Natural killer cell (primary cell): ENCODE measurements around the gene APOBEC3G. TPM values are rescaled to one million over a fixed set of nuclear protein-coding genes. Genes with fewer than 3 reads are reported as not detected.
A peak's percentile ranks its signal among the peaks of the same experiment; 100 is the strongest.
"Not testable (repeated sequence)": the region's sequence is repeated elsewhere in the genome, so short reads cannot be mapped to it uniquely, and the experiment has no call there.

Experiments used
- ATAC-seq, 3 donors: fragments of 150-1000 bp in 2 of 3; fragments of 200-7000 bp in 1 of 3; cut with Tn5 transposase; 1 replicate in 1 of 3; 2 replicates in 2 of 3; pipeline ENCODE4 v1.10.0; 2021; ENCODE audit warnings: mild to moderate bottlenecking in 2 of 3, moderate library complexity in 2 of 3
- DNase-seq, 2 donors: peaks; one replicate each; pipeline versions ENCODE4 v3.0.0 to v3.0.0-alpha.2; 2013 to 2021; ENCODE audit warnings: mixed read lengths in 1 of 2
- H3K27ac ChIP-seq: one replicate; pipeline ENCODE4 v1.5.1; 2013; ENCODE audit warnings: mild to moderate bottlenecking, low read length
- H3K27me3 ChIP-seq: one replicate; pipeline ENCODE4 v1.6.1; 2013; ENCODE audit warnings: low read length; ENCODE audit not compliant: control insufficient read depth, insufficient read depth
- H3K36me3 ChIP-seq: one replicate; pipeline ENCODE4 v1.6.1; 2013; ENCODE audit warnings: low read length; ENCODE audit not compliant: control insufficient read depth, insufficient read depth
- H3K4me1 ChIP-seq: one replicate; pipeline ENCODE4 v1.6.1; 2013; ENCODE audit warnings: low read length; ENCODE audit not compliant: control insufficient read depth, insufficient read depth
- H3K4me3 ChIP-seq: one replicate; pipeline ENCODE4 v1.5.1; 2013; ENCODE audit warnings: low read length
- H3K9me3 ChIP-seq: one replicate; pipeline ENCODE4 v1.6.1; 2013; ENCODE audit warnings: low read length; ENCODE audit not compliant: control insufficient read depth, insufficient read depth
- H3K27ac Mint-ChIP-seq, 2 donors: one replicate each; pipeline ENCODE4 v1.8.0; 2022; ENCODE audit warnings: mild to moderate bottlenecking in 2 of 2, mixed read lengths in 2 of 2, moderate library complexity in 1 of 2
- H3K27me3 Mint-ChIP-seq, 2 donors: one replicate each; pipeline ENCODE4 v1.8.0; 2022; ENCODE audit warnings: low read depth in 2 of 2, mixed read lengths in 2 of 2
- H3K36me3 Mint-ChIP-seq: one replicate; pipeline ENCODE4 v1.8.0; 2022; ENCODE audit warnings: mixed read lengths
- H3K4me1 Mint-ChIP-seq, 2 donors: one replicate each; pipeline ENCODE4 v1.8.0; 2022; ENCODE audit warnings: mixed read lengths in 2 of 2
- H3K4me3 Mint-ChIP-seq: one replicate; pipeline ENCODE4 v1.8.0; 2022; ENCODE audit warnings: mild to moderate bottlenecking, moderate library complexity, mixed read lengths
- H3K9me3 Mint-ChIP-seq, 2 donors: one replicate each; pipeline ENCODE4 v1.8.0; 2022; ENCODE audit warnings: mixed read lengths in 2 of 2
- WGBS: methylation state at CpG from one replicate; pipeline ENCODE4 v1.1.7; 2013; ENCODE audit warnings: missing lambda C conversion rate; ENCODE audit not compliant: insufficient coverage; 5-methylcytosine and 5-hydroxymethylcytosine counted together
- intact Hi-C: fragments of 100-400 bp; cut with micrococcal nuclease; formaldehyde crosslinking; loops from one replicate; pipeline ENCODE4 v1.14.2; 2022
- total RNA-seq, 4 donors: library from RNA; stranded (reverse); fragments of 120-200 nt in 1 of 4; gene quantifications; one replicate each; pipeline versions ENCODE4 v1.2.3 to v1.2.4, GENCODE V29; 2013 to 2022
- TF ChIP-seq, protein P1 (sequence below): fragments of 200-600 bp; IDR thresholded peaks from one replicate; pipeline ENCODE4 v1.8.0; 2022; ENCODE audit warnings: antibody characterized with exemption

APOBEC3G gene
- total RNA-seq, 3 donors from 2014 or later (not counting 1 experiment from before 2014, with no cell fraction given): 168 to 308 (median 237) TPM

DNA sequence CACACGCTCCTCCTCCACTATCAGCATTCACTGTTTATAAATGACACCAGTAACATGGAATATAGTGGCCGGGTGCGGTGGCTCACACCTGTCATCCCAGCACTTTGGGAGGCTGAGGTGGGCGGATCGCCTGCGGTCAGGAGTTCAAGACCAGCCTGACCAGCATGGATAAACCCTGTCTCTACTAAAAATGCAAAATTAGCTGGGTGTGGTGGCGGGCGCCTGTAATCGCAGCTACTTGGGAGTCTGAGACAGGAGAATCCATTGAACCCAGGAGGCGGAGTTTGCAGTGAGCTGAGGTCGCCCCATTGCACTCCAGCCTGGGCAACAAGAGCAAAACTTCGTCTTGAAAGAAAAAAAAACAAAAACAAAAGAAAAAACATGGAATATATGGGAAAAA is 837 bp downstream of the APOBEC3G start:
- Histone ChIP-seq H3K4me1 (peaks cover 63% of the 10 kb centered on the region), H3K36me3 (peaks cover 31% of the 10 kb centered on the region), H3K4me3 (peak overlapping the region; percentile 69), H3K27ac (peak overlapping the region; percentile 87)
- Mint-ChIP-seq H3K4me1 (peaks cover 62 to 74% of the 10 kb centered on the region in 2 donors), H3K4me3 (peak overlapping the region; percentile 99), H3K27ac (peak overlapping the region; percentile 98 to 99)
- not testable (repeated sequence) for H3K36me3 Mint-ChIP-seq, ATAC-seq, H3K27me3 Mint-ChIP-seq, H3K27me3 ChIP-seq, DNase-seq, H3K9me3 ChIP-seq, H3K9me3 Mint-ChIP-seq
- intact Hi-C loops: loop anchor here (1.0 kb wide), 1 partner anchor 37 kb away; no protein-coding TSS in a partner anchor
- WGBS: 66% methylated on average over 11 of the region's 12 CpGs

DNA sequence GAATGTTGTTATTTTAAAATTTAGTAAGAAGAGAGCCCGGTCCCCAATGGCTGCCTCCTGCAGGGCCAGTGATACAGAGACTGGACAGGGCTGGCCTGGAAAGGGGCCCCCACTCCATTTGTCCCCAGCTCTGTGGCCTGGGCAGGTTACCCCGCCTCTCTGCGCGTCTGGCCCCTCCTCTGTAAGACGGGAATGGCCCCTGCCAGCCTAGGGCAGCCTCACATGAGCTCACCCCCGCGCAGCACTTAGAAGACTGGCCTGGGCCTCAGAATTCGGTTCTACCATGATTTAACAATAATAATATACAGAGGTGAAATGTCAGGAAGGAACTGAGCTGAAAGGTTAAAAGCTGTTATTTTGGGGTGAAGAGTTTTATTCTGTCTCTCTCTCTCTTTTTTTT is 1.3 kb downstream of the APOBEC3G start:
- Mint-ChIP-seq H3K36me3 (no peaks in the 10 kb centered on the region), H3K4me3 (peak overlapping the region; percentile 99), H3K4me1 (peaks cover 66 to 79% of the 10 kb centered on the region in 2 donors), H3K27me3 (no peaks in the 10 kb centered on the region), H3K9me3 (no peaks in the 10 kb centered on the region), H3K27ac (peak overlapping the region; percentile 98 to 99)
- peaks cover 67% of the 10 kb centered on the region for H3K4me1 ChIP-seq
- 39% methylated on average over 6 of the region's 8 CpGs for WGBS
- peak overlapping the region; percentile 69 for H3K4me3 ChIP-seq
- DNase-seq (peak in 1 of 2 donors; percentile 57), ATAC-seq (peak in 2 of 3 donors; percentile 6 to 22)
- peak overlapping the region; percentile 87 for H3K27ac ChIP-seq
- H3K27me3 ChIP-seq: no peaks in the 10 kb centered on the region
- intact Hi-C loops: no loop called here
- peaks cover 35% of the 10 kb centered on the region for H3K36me3 ChIP-seq
- TF ChIP-seq, protein P1, sequence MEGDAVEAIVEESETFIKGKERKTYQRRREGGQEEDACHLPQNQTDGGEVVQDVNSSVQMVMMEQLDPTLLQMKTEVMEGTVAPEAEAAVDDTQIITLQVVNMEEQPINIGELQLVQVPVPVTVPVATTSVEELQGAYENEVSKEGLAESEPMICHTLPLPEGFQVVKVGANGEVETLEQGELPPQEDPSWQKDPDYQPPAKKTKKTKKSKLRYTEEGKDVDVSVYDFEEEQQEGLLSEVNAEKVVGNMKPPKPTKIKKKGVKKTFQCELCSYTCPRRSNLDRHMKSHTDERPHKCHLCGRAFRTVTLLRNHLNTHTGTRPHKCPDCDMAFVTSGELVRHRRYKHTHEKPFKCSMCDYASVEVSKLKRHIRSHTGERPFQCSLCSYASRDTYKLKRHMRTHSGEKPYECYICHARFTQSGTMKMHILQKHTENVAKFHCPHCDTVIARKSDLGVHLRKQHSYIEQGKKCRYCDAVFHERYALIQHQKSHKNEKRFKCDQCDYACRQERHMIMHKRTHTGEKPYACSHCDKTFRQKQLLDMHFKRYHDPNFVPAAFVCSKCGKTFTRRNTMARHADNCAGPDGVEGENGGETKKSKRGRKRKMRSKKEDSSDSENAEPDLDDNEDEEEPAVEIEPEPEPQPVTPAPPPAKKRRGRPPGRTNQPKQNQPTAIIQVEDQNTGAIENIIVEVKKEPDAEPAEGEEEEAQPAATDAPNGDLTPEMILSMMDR: no peak
- no peaks in the 10 kb centered on the region for H3K9me3 ChIP-seq

DNA sequence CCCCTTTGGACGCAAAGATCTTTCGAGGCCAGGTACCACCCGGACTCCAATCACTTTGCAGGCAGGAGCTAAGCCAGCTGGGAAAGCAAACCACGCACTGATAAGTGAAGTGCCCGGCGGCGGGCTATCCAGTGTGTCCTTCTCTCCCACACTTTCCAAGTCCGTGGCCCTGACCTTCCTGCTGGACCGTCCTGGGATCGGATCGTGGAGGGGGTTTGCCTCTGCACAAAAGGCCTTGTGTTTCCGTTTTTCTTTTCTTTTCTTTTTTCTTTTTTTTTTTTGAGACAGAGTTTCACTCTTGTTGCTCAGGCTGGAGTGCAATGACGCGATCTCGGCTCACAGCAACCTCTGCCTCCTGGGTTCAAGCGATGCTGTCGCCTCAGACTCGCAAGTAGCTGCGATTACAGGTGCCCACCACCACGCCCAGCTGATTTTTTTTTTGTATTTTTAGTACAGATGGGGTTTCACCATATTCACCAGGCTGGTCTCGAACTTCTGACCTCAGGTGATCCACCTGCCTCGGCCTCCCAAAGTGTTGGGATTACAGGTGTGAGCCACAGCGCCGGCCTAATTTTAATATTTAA is 2.1 kb downstream of the APOBEC3G start:
- DNase-seq: peak in 1 of 2 donors; percentile 43
- H3K27ac ChIP-seq: peak overlapping the region; percentile 87

DNA sequence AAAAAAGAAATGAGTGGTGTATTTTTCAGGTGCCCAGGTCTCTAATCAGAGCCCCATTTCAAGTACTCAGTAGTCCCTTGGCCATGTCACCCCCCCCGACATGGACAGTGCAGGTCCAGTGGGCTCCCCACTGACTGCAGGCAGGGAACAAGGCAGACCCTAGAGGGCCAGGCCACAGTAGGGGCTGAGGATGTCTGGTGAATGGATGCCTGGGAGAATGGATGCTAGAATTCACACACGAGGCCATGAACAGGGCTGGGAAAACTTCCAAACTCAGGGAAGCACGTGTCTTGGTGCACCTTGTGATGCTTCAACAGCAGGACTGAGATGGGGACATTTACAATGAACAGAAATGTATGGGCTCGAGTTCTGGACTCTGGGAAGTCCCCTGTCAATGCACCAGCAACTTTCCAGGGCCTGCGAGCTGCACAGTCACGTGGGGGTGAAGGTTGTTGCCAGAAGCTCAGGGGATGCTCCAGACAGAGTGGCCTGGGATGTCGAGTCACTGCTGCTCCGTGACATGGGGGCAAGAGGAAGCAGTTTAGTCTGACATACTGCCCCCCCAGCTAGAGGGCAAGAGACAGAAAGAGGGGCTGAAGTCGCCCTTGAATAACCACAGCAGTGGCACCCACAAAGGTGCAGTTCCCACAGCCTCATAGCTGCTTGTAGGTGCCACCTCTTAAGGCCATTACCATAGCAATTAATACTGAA is 3.1 kb downstream of the APOBEC3G start:
- ATAC-seq (peak; percentile 43 to 56 (median 51)), DNase-seq (peak; percentile 65 to 74)
- no peaks in the 10 kb centered on the region for H3K27me3 Mint-ChIP-seq
- H3K27ac Mint-ChIP-seq: peak overlapping the region; percentile 98 to 99
- TF ChIP-seq, protein P1: no peak
- Histone ChIP-seq H3K27ac (peak overlapping the region; percentile 76), H3K9me3 (no peaks in the 10 kb centered on the region), H3K36me3 (peaks cover 49% of the 10 kb centered on the region), H3K4me3 (no peak overlapping the region), H3K27me3 (no peaks in the 10 kb centered on the region), H3K4me1 (peaks cover 85% of the 10 kb centered on the region)
- WGBS: 33% methylated on average over 9 of the region's 9 CpGs
- peaks cover 75 to 86% of the 10 kb centered on the region in 2 donors for H3K4me1 Mint-ChIP-seq
- intact Hi-C loops: loop anchor here (1.0 to 5.0 kb wide), 3 partner anchors 10 to 58 kb away; partner anchors contain the start of gene APOBEC3D
- H3K9me3 Mint-ChIP-seq: no peaks in the 10 kb centered on the region
- H3K4me3 Mint-ChIP-seq: peak overlapping the region; percentile 99
- H3K36me3 Mint-ChIP-seq: no peaks in the 10 kb centered on the region

More for the DNA sequence above, 2.1 kb downstream of the APOBEC3G start:
- Mint-ChIP-seq H3K4me1 (peaks cover 74 to 87% of the 10 kb centered on the region in 2 donors), H3K4me3 (peak overlapping the region; percentile 99), H3K27ac (peak overlapping the region; percentile 98 to 99)
- WGBS: 64% methylated on average over 14 of the region's 24 CpGs
- Histone ChIP-seq H3K4me1 (peaks cover 75% of the 10 kb centered on the region), H3K4me3 (peak overlapping the region; percentile 69), H3K36me3 (peaks cover 42% of the 10 kb centered on the region)
- H3K9me3 ChIP-seq, H3K27me3 Mint-ChIP-seq, intact Hi-C loops, H3K36me3 Mint-ChIP-seq, ATAC-seq, H3K9me3 Mint-ChIP-seq, H3K27me3 ChIP-seq: not testable (repeated sequence)
